Urinary bladder (tissue), 4 donors: Measurements from ENCODE around the gene PKP3. TPM values are rescaled to one million over a fixed set of nuclear protein-coding genes. Genes with fewer than 3 reads are reported as not detected.
"Not testable (repeated sequence)": the region's sequence is repeated elsewhere in the genome, so short reads cannot be mapped to it uniquely, and the experiment has no call there.

Experiments
- DNase-seq: peaks from one replicate; pipeline ENCODE4 v3.0.0-alpha.2; 2015; ENCODE audit errors: extremely low spot score
- H3K27ac ChIP-seq: one replicate; pipeline ENCODE4 v1.5.1; 2013; ENCODE audit warnings: low read depth, mild to moderate bottlenecking, moderate library complexity
- H3K36me3 ChIP-seq: one replicate; pipeline ENCODE4 v1.6.1; 2013; ENCODE audit warnings: mild to moderate bottlenecking, moderate library complexity; ENCODE audit not compliant: insufficient read depth
- H3K4me1 ChIP-seq: one replicate; pipeline ENCODE4 v1.6.1; 2013; ENCODE audit warnings: mild to moderate bottlenecking, moderate library complexity; ENCODE audit not compliant: insufficient read depth
- H3K4me3 ChIP-seq: one replicate; pipeline ENCODE4 v1.5.1; 2013; ENCODE audit warnings: low read depth, low read length
- WGBS: extraction: QIAGEN DNeasy Blood & Tissue Kit; methylation state at CpG from one replicate; pipeline ENCODE4 v1.1.7; 2013; 5-methylcytosine and 5-hydroxymethylcytosine counted together
- polyA plus RNA-seq: library from polyadenylated mRNA; stranded (reverse); fragments of 200-250 nt; gene quantifications from one replicate; pipeline ENCODE4 v1.2.3, GENCODE V29; 2013
- total RNA-seq: library from RNA; depleted of rRNA; stranded (reverse); fragments of >200 nt; gene quantifications from one replicate; pipeline ENCODE4 v1.2.3, GENCODE V29; 2014
- donor health status: healthy with polysubstance abuse.
- donor health status: healthy.

Gene PKP3
- total and polyA plus RNA-seq, 2 donors, result 5.2 to 8.4 TPM

DNA sequence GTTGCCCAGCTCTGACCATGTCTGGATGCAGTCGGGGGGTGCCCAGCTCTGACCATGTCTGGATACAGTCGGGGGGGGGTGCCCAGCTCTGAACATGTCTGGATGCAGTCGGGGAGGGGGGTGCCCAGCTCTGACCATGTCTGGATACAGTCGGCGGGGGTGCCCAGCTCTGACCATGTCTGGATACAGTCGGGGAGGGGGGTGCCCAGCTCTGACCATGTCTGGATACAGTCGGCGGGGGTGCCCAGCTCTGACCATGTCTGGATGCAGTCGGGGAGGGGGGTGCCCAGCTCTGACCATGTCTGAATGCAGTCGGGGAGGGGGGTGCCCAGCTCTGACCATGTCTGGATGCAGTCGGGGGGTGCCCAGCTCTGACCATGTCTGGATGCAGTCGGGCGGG lies 16.7 kb downstream of the PKP3 start:
- not testable (repeated sequence) for H3K4me1 ChIP-seq, H3K36me3 ChIP-seq, H3K27ac ChIP-seq, H3K4me3 ChIP-seq, DNase-seq
- WGBS, result 92% methylated on average over 13 of the region's 13 CpGs

DNA sequence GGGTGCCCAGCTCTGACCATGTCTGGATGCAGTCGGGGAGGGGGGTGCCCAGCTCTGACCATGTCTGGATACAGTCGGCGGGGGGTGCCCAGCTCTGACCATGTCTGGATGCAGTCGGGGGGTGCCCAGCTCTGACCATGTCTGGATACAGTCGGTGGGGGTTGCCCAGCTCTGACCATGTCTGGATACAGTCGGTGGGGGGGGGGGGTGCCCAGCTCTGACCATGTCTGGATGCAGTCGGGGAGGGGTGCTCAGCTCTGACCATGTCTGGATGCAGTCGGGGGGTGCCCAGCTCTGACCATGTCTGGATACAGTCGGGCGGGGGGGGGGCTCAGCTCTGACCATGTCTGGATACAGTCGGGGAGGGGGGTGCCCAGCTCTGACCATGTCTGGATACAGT lies 17.5 kb downstream of the PKP3 start:
- H3K4me3 ChIP-seq, H3K36me3 ChIP-seq, H3K27ac ChIP-seq, H3K4me1 ChIP-seq, DNase-seq: not testable (repeated sequence)
- WGBS, result 85% methylated on average over 11 of the region's 11 CpGs

GRCh38 chr11:412641-413119 lies 18.7 kb downstream of the PKP3 start:
- no peak for DNase-seq
- Histone ChIP-seq H3K4me3 (no peak overlapping the region), H3K27ac (no peak overlapping the region), H3K36me3 (no peaks in the 10 kb centered on the region), H3K4me1 (no peaks in the 10 kb centered on the region)
- whole genome bisulfite sequencing, result 79% methylated on average over 15 of the region's 15 CpGs

DNA sequence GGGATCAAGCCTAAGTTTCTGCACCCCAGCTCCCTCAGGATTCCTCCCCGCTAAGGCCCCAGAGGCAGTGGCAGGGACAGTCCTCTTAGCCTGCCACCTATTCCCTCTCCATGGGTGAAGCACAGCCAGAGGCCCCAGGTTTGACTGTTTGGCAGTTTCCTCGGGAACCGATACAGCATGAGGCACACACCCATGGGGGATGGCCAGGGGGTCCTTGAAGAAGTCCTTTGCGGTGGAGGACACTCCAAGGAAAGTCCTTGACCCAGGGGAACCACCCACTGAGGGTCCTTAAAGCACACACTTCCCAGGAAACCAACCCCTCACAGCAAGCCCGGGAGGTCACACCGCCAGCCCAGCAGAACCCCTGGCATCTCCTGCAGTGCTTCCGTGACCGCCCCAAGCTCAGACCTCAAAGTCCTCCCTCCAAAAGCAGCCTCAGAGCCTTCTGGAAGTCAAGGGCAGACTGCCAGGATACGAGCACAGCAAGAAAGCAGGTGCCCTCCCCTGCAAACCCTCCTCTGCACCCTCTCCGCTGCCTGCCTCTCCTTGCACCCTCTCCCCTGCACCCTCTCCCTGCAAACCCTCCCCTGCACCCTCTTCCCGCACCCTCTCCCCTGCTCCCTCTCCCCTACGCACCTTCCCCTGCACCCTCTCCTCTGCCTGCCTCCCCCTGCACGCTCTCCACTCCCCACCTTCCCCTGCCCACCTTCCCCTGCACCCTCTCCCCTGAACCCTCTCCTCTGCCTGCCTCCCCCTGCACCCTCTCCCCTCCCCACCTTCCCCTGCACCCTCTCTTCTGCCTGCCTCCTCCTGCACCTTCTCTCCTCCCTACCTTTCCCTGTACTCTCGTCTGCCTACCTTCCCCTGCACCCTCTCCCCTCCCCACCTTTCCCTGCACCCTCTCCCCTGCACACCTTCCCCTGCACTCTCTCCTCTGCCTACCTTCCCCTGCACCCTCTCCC lies 19.4 kb downstream of the PKP3 start:
- no peaks in the 10 kb centered on the region for H3K4me1 ChIP-seq
- no peak overlapping the region for H3K4me3 ChIP-seq
- no peaks in the 10 kb centered on the region for H3K36me3 ChIP-seq
- H3K27ac ChIP-seq, result no peak overlapping the region
- 52% methylated on average over 13 of the region's 14 CpGs for WGBS
- DNase-seq, result no peak

DNA sequence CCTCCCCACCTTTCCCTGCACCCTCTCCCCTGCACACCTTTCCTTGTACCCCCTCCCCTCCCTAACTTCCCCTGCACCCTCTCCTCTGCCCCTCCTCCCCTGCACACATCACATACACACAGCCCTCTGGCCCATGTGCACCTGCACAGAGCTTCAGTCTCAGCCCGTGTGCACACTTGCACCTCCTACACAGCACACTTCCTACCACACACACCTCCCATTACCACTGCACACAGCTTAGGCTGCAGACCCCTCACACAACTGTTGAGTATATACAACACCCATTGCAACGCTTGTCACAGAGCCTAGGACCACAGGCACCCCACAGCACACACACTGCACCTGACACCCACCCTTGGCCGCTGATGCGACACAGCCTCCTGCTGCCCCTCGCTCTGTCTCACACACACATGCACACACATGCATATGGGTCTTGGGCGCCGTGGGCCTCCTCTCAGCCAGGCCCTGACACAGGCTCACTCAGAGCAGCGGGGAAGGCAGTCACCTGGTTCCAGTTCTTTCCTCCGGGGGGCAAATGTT lies 20.4 kb downstream of the PKP3 start:
- DNase-seq, result no peak
- Histone ChIP-seq H3K4me1 (no peaks in the 10 kb centered on the region), H3K36me3 (no peaks in the 10 kb centered on the region), H3K4me3 (peak overlapping the region; percentile 29), H3K27ac (no peak overlapping the region)
- WGBS, result 57% methylated on average over 9 of the region's 9 CpGs

DNA sequence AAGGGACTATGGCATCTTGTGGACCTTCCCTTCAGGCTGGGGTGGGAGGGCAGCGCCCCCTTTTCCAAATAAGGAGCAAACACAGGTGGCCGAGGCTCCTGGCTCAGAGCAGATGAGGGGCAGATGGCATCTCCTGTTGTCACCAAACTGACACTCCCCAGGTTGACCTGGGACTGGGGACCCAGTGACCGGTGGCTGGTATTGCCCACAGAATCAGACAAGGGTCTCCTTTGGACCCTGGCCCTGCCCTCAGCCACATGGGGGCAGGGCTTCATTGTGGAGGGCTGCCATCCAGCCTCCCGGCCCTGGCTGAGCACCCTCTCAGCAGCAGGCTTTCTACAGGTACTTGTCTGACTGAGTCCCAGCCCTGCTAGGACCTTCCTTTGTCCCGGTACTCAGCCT lies 21.6 kb downstream of the PKP3 start:
- Histone ChIP-seq H3K27ac (no peak overlapping the region), H3K36me3 (no peaks in the 10 kb centered on the region), H3K4me1 (no peaks in the 10 kb centered on the region), H3K4me3 (peak overlapping the region; percentile 13)
- DNase-seq, result no peak
- WGBS, result 61% methylated on average over 5 of the region's 5 CpGs

DNA sequence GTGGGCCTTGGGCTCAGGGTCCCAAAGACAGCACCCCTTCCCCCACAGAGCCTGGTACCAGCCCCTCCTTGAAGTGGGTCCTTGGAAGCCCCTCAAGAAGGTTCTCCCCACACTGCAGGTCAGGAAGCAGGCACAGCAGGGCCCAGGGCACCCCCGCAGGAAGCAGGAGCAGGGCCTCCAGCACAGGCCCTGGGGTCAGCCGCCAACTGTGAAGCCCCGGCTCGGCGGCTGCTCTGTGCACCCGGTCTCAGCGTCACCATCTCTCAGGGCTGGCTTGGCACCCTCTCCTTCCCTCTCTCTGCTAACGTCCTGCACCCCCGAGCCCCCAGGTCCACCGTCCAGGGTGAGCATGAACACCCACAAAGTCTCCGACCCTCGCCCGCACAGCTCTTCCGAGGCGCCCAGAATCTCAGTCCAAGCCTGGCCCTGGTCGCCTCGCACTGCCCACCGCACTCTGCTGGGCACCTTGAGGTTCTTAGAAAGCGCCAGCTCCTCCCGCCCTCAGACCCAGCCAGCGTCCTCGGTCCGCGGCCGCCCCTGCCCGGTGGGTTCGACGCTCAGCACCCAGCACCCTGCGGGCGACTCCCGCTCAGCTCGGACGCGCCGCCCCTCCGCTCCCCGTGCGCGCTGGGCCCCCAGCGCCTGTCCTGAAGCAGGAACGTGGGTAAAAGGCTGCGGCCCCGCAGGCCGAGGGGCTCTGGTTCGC lies 22.2 kb downstream of the PKP3 start:
- Histone ChIP-seq H3K4me1 (no peaks in the 10 kb centered on the region), H3K36me3 (no peaks in the 10 kb centered on the region), H3K27ac (peak overlapping the region; percentile 64), H3K4me3 (peak overlapping the region; percentile 46)
- DNase-seq, result no peak
- WGBS, result 12% methylated on average over 45 of the region's 45 CpGs

GRCh38 chr11:416757-417621 lies 23.0 kb downstream of the PKP3 start:
- Histone ChIP-seq H3K4me3 (peak overlapping the region; percentile 46), H3K36me3 (no peaks in the 10 kb centered on the region), H3K4me1 (no peaks in the 10 kb centered on the region), H3K27ac (peak overlapping the region; percentile 64)
- WGBS, result under 1% methylated on average over 97 of the region's 97 CpGs
- DNase-seq, result no peak

DNA sequence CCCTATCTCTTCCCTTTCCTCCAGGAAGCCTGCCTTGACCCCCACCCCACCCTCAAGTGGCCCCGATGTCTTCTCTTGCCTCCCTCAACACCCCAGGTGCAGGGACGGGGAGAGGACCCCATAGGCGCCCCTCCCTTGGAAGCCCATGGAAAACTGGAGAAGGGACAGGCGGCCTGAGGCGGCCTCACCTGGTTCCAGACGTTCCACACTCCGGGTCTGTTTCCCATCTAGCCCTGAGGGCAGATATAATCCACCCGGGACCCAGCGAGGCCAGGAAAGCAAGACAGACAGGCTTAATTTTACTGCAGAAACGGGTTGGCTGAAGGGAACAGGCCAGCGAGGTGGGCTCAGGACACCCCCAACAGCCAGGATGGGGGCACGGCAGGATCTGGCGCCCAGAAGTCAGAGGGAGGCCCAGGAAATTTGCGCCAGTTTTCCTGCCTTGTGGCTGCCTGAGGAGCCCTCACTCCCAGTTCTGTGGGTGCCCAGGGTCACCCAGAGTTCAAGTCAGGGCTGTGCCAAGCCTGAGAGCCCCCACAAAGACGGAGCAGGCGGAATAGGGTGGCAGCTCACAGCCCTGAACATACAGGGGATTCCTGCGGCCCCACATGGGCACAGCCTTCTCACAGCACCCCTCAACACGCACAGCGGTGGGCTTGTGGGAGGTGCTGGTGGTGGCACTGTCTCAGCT lies 23.8 kb downstream of the PKP3 start:
- DNase-seq, result no peak
- H3K4me1 ChIP-seq, result no peaks in the 10 kb centered on the region
- WGBS, result 49% methylated on average over 19 of the region's 19 CpGs
- H3K36me3 ChIP-seq, result no peaks in the 10 kb centered on the region
- peak overlapping the region; percentile 46 for H3K4me3 ChIP-seq
- H3K27ac ChIP-seq, result no peak overlapping the region

DNA sequence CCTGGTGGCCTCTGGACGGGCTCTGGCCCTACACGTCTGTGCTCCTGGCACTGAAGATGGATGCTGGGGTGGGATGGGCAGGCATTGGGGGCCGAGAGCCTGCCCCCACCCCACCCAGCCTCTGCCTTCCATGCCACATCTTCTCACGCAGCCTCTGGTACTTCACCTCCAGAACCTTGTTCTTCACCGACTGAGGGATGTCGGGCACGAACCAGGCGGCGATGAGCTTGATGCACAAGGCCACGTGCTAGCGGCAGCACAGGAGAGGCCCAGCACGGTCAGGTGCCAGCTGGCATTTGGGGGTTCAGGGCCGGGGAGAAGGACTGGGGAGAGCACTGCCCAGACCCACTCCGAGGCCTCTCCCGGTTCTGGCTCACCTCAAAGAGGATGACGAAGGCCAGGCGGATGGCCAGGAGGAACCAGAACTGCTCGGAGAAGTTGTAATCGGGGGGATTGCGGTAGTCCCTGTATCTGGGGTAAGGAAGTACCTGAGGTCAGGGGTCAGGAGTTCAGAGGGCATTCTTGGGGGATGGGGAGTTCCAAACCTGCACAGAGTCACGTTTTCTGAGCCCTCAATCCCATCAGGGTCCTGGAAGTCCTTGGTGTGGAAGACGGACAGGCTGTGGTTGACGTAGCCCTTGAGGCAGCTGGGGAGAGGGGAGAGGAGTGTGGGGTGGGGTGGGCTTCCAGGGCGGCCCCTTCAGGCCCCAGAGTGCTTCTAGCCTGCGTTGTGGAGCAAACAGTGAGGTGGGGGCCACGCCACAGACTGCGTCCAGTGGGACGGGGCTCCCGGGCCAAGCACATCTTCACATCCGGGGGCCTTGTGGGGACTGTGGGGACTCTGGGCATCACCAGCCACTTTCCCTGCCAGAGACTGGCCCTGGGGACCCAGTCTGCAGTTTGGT lies 24.6 kb downstream of the PKP3 start:
- H3K4me1 ChIP-seq, result no peaks in the 10 kb centered on the region
- DNase-seq, result no peak
- no peaks in the 10 kb centered on the region for H3K36me3 ChIP-seq
- whole genome bisulfite sequencing, result 86% methylated on average over 30 of the region's 30 CpGs
- H3K4me3 ChIP-seq, result no peak overlapping the region
- no peak overlapping the region for H3K27ac ChIP-seq

GRCh38 chr11:419248-420005 lies 25.4 kb downstream of the PKP3 start:
- WGBS, result 86% methylated on average over 20 of the region's 20 CpGs
- Histone ChIP-seq H3K27ac (no peak overlapping the region), H3K36me3 (no peaks in the 10 kb centered on the region), H3K4me1 (no peaks in the 10 kb centered on the region), H3K4me3 (no peak overlapping the region)
- DNase-seq, result no peak
